Gastrocnemius medialis (tissue), 4 donors: ENCODE results near the gene PRDX6. TPM values are rescaled to one million over a fixed set of nuclear protein-coding genes. Genes with fewer than 3 reads are reported as not detected.
"Not testable (repeated sequence)": the region's sequence is repeated elsewhere in the genome, so short reads cannot be mapped to it uniquely, and the experiment has no call there.

Source experiments
- ATAC-seq, 2 donors: fragments of 150-250 bp; one replicate each; pipeline ENCODE4 v1.9.1; 2016
- DNase-seq, 2 donors: peaks; one replicate each; pipeline ENCODE4 v3.0.0-alpha.2; 2019
- H3K27ac ChIP-seq, 4 donors: fragments of 200-600 bp; sonication (generic); 1 replicate in 1 of 4; 2 replicates in 3 of 4; pipeline ENCODE4 v1.5.1; 2016 to 2018; ENCODE audit warnings: mild to moderate bottlenecking in 2 of 4, moderate library complexity in 1 of 4
- H3K27me3 ChIP-seq, 3 donors: fragments of 200-600 bp; sonication (generic) in 2 of 3; 1 replicate in 1 of 3; 2 replicates in 2 of 3; pipeline versions ENCODE4 v1.5.1 to v1.6.0; 2016 to 2019; ENCODE audit warnings: mild to moderate bottlenecking in 1 of 3, moderate library complexity in 1 of 3
- H3K36me3 ChIP-seq, 2 donors: fragments of 200-600 bp; sonication (generic) in 1 of 2; one replicate each; pipeline ENCODE4 v1.5.1; 2017 to 2018
- H3K4me1 ChIP-seq, 2 donors: fragments of 200-600 bp; sonication (generic) in 1 of 2; one replicate each; pipeline ENCODE4 v1.5.1; 2016 to 2017; ENCODE audit warnings: mild to moderate bottlenecking in 2 of 2
- H3K4me3 ChIP-seq, 4 donors: fragments of 200-600 bp; sonication (generic) in 3 of 4; 1 replicate in 1 of 4; 2 replicates in 3 of 4; pipeline ENCODE4 v1.5.1; 2016 to 2019; ENCODE audit warnings: mild to moderate bottlenecking in 2 of 4
- H3K9me3 ChIP-seq, 3 donors: fragments of 200-600 bp; sonication (generic) in 2 of 3; 1 replicate in 1 of 3; 2 replicates in 2 of 3; pipeline ENCODE4 v1.5.1; 2016 to 2019
- CTCF ChIP-seq, 5 experiments: fragments of 450-650 bp in 3 of 5; fragments of 200-600 bp in 2 of 5; sonication (generic) in 2 of 5; IDR thresholded peaks in 4 of 5; conservative IDR thresholded peaks in 1 of 5; 1 replicate in 4 of 5; 2 replicates in 1 of 5; pipeline ENCODE4 v1.5.1; 2016 to 2019; ENCODE audit warnings: antibody characterized with exemption in 5 of 5, mild to moderate bottlenecking in 3 of 5, moderate library complexity in 3 of 5
- POLR2A ChIP-seq, 2 donors: fragments of 450-650 bp; IDR thresholded peaks; one replicate each; pipeline ENCODE4 v1.6.1; 2017; ENCODE audit warnings: antibody characterized with exemption in 2 of 2, mild to moderate bottlenecking in 2 of 2, moderate library complexity in 2 of 2
- in situ Hi-C, 4 donors: fragments of 200-750 bp; cut with MboI; loops; one replicate each; pipeline versions ENCODE4 v1.15.0 to v1.8.0; 2017; ENCODE audit warnings: low sequenced_read_pairs in 4 of 4
- intact Hi-C: fragments of 100-400 bp; cut with DNase I; formaldehyde crosslinking; loops from one replicate; pipeline ENCODE4 v1.15.1; 2023; ENCODE audit warnings: low total_unique reads
- total RNA-seq, 4 donors: library from RNA; depleted of rRNA; stranded (reverse); fragments of >200 nt; gene quantifications; one replicate each; pipeline versions ENCODE4 v1.1.0 to v1.2.3, GENCODE V29; 2016

PRDX6 gene
- total RNA-seq, 4 donors from 2014 or later = 493 to 573 (median 554) TPM

GRCh38 chr1:173474097-173474779 lies 2.9 kb upstream of the PRDX6 start:
- Histone ChIP-seq H3K36me3 (no peaks in the 10 kb centered on the region), H3K9me3 (no peaks in the 10 kb centered on the region), H3K27me3 (no peaks in the 10 kb centered on the region), H3K27ac (peak overlapping the region in 2 of 4 donors; percentile 3 to 10), H3K4me1 (peaks cover 27 to 34% of the 10 kb centered on the region in 2 donors), H3K4me3 (no peak overlapping the region)
- no peak for TF ChIP-seq POLR2A (IDR thresholded peaks at IDR 0.05)
- TF ChIP-seq CTCF (IDR thresholded peaks at IDR 0.05 in 4 of 5, conservative IDR thresholded peaks at IDR 0.05 in 1 of 5) = no peak
- no peak for ATAC-seq
- intact Hi-C loops (no loop called here), in situ Hi-C loops (no loop called here)
- no peak for DNase-seq

- H3K36me3 ChIP-seq, ATAC-seq, H3K27me3 ChIP-seq, H3K9me3 ChIP-seq, H3K4me3 ChIP-seq, DNase-seq, in situ Hi-C loops: not testable (repeated sequence)
- Histone ChIP-seq H3K4me1 (peaks cover 33 to 41% of the 10 kb centered on the region in 2 donors), H3K27ac (peak overlapping the region in 1 of 4 donors; percentile 92)
- intact Hi-C loops = loop anchor here (5.0 kb wide), 4 partner anchors 237 to 728 kb away; partner anchors contain the start of genes KLHL20 and RC3H1
Observed at GRCh38 chr1:173474780-173475421, 2.2 kb upstream of the PRDX6 start.

GRCh38 chr1:173475564-173476196 lies 1.5 kb upstream of the PRDX6 start:
- ATAC-seq = no peak
- no peaks in the 10 kb centered on the region for H3K9me3 ChIP-seq
- no peaks in the 10 kb centered on the region for H3K27me3 ChIP-seq
- intact Hi-C loops = loop anchor here (1.0 to 5.0 kb wide), 8 partner anchors 44 to 1695 kb away; partner anchors contain the start of genes KLHL20, METTL13, RC3H1 and ZBTB37
- H3K36me3 ChIP-seq = peaks cover 0 to 14% of the 10 kb centered on the region in 2 donors
- H3K27ac ChIP-seq = peak overlapping the region; percentile 78 to 100 (median 94)
- H3K4me1 ChIP-seq = peaks cover 41 to 48% of the 10 kb centered on the region in 2 donors
- peak overlapping the region; percentile 78 to 93 (median 86) for H3K4me3 ChIP-seq
- DNase-seq = no peak
- in situ Hi-C loops = no loop called here
- no peak for TF ChIP-seq CTCF (IDR thresholded peaks at IDR 0.05 in 4 of 5, conservative IDR thresholded peaks at IDR 0.05 in 1 of 5)
- TF ChIP-seq POLR2A (IDR thresholded peaks at IDR 0.05) = no peak

GRCh38 chr1:173476197-173476664 lies 904 bp upstream of the PRDX6 start:
- in situ Hi-C loops (no loop called here), intact Hi-C loops (loop anchor here (1.0 to 5.0 kb wide), 8 partner anchors 45 to 1695 kb away; partner anchors contain the start of genes KLHL20, METTL13, RC3H1 and ZBTB37)
- DNase-seq (no peak), ATAC-seq (no peak)
- no peak for TF ChIP-seq POLR2A (IDR thresholded peaks at IDR 0.05)
- TF ChIP-seq CTCF (IDR thresholded peaks at IDR 0.05 in 4 of 5, conservative IDR thresholded peaks at IDR 0.05 in 1 of 5) = no peak
- H3K4me3 ChIP-seq = peak overlapping the region; percentile 78 to 93 (median 86)
- H3K9me3 ChIP-seq = no peaks in the 10 kb centered on the region
- H3K4me1 ChIP-seq = peaks cover 47 to 53% of the 10 kb centered on the region in 2 donors
- H3K27ac ChIP-seq = peak overlapping the region; percentile 78 to 100 (median 94)
- H3K27me3 ChIP-seq = no peaks in the 10 kb centered on the region
- peaks cover 0 to 19% of the 10 kb centered on the region in 2 donors for H3K36me3 ChIP-seq
